T-helper 1 cell treated with Interleukin-12 subunit alpha and Interleukin-12 subunit beta and Interleukin-4 antibody, amounts not matched to agents 30 μg/mL and 1 μg/mL, for 36 hours (primary cell): ENCODE measurements around the gene THRSP.
A peak's percentile ranks its signal among the peaks of the same experiment; 100 is the strongest.
"Not testable (repeated sequence)": the region's sequence is repeated elsewhere in the genome, so short reads cannot be mapped to it uniquely, and the experiment has no call there.

ENCODE experiments used
- H3K27ac Mint-ChIP-seq: one replicate; pipeline ENCODE4 v1.8.0; 2021; ENCODE audit warnings: mild to moderate bottlenecking, mixed read lengths
- H3K27me3 Mint-ChIP-seq: one replicate; pipeline ENCODE4 v1.8.0; 2021; ENCODE audit warnings: low read depth, mixed read lengths
- H3K36me3 Mint-ChIP-seq: one replicate; pipeline ENCODE4 v1.8.0; 2021; ENCODE audit warnings: low read depth, mixed read lengths
- H3K4me1 Mint-ChIP-seq: one replicate; pipeline ENCODE4 v1.8.0; 2021; ENCODE audit warnings: low read depth, mixed read lengths
- H3K4me3 Mint-ChIP-seq: one replicate; pipeline ENCODE4 v1.8.0; 2021; ENCODE audit warnings: mild to moderate bottlenecking, moderate library complexity, mixed read lengths
- H3K9me3 Mint-ChIP-seq: one replicate; pipeline ENCODE4 v1.8.0; 2021; ENCODE audit warnings: mixed read lengths

Gene THRSP

GRCh38 chr11:78046486-78046854, 17.2 kb upstream of the THRSP start:
- H3K9me3 Mint-ChIP-seq: no peaks in the 10 kb centered on the region
- peaks cover 20% of the 10 kb centered on the region for H3K4me1 Mint-ChIP-seq
- H3K36me3 Mint-ChIP-seq: peaks cover 1% of the 10 kb centered on the region
- H3K27ac Mint-ChIP-seq: no peak overlapping the region
- no peaks in the 10 kb centered on the region for H3K27me3 Mint-ChIP-seq
- H3K4me3 Mint-ChIP-seq: peak overlapping the region; percentile 34

- H3K4me3 Mint-ChIP-seq: no peak overlapping the region
- no peaks in the 10 kb centered on the region for H3K27me3 Mint-ChIP-seq
- no peaks in the 10 kb centered on the region for H3K9me3 Mint-ChIP-seq
- peaks cover 22% of the 10 kb centered on the region for H3K4me1 Mint-ChIP-seq
- no peak overlapping the region for H3K27ac Mint-ChIP-seq
- peaks cover 3% of the 10 kb centered on the region for H3K36me3 Mint-ChIP-seq
Measured at GRCh38 chr11:78048561-78048960, 15.1 kb upstream of the THRSP start.

GRCh38 chr11:78049348-78049747, 14.3 kb upstream of the THRSP start:
- H3K9me3 Mint-ChIP-seq: no peaks in the 10 kb centered on the region
- H3K27ac Mint-ChIP-seq: no peak overlapping the region
- H3K27me3 Mint-ChIP-seq: no peaks in the 10 kb centered on the region
- no peak overlapping the region for H3K4me3 Mint-ChIP-seq
- peaks cover 22% of the 10 kb centered on the region for H3K4me1 Mint-ChIP-seq
- peaks cover 3% of the 10 kb centered on the region for H3K36me3 Mint-ChIP-seq

GRCh38 chr11:78050964-78051831, 12.5 kb upstream of the THRSP start:
- Mint-ChIP-seq H3K4me1 (peaks cover 14% of the 10 kb centered on the region), H3K27ac (peak overlapping the region; percentile 63), H3K4me3 (no peak overlapping the region), H3K27me3 (no peaks in the 10 kb centered on the region), H3K36me3 (peaks cover 3% of the 10 kb centered on the region), H3K9me3 (no peaks in the 10 kb centered on the region)

- Mint-ChIP-seq H3K4me1 (peaks cover 11% of the 10 kb centered on the region), H3K4me3 (no peak overlapping the region), H3K27me3 (no peaks in the 10 kb centered on the region), H3K36me3 (peaks cover 3% of the 10 kb centered on the region), H3K27ac (no peak overlapping the region), H3K9me3 (no peaks in the 10 kb centered on the region)
Measured at GRCh38 chr11:78054971-78055370, 8.7 kb upstream of the THRSP start.

- Mint-ChIP-seq H3K27me3 (no peaks in the 10 kb centered on the region), H3K27ac (no peak overlapping the region), H3K36me3 (peaks cover 2% of the 10 kb centered on the region), H3K4me1 (peaks cover 4% of the 10 kb centered on the region), H3K9me3 (no peaks in the 10 kb centered on the region), H3K4me3 (no peak overlapping the region)
Measured at GRCh38 chr11:78056093-78056492, 7.6 kb upstream of the THRSP start.

- Mint-ChIP-seq H3K36me3 (peaks cover 2% of the 10 kb centered on the region), H3K27ac (no peak overlapping the region), H3K4me1 (peaks cover 2% of the 10 kb centered on the region), H3K27me3 (no peaks in the 10 kb centered on the region), H3K4me3 (no peak overlapping the region), H3K9me3 (no peaks in the 10 kb centered on the region)
Measured at GRCh38 chr11:78057462-78058055, 6.1 kb upstream of the THRSP start.

GRCh38 chr11:78059749-78060328, 3.8 kb upstream of the THRSP start:
- not testable (repeated sequence) for H3K4me1 Mint-ChIP-seq, H3K4me3 Mint-ChIP-seq, H3K27me3 Mint-ChIP-seq, H3K27ac Mint-ChIP-seq, H3K36me3 Mint-ChIP-seq, H3K9me3 Mint-ChIP-seq

- Mint-ChIP-seq H3K36me3 (peaks cover 4% of the 10 kb centered on the region), H3K27me3 (no peaks in the 10 kb centered on the region), H3K9me3 (no peaks in the 10 kb centered on the region), H3K4me1 (no peaks in the 10 kb centered on the region), H3K4me3 (no peak overlapping the region), H3K27ac (no peak overlapping the region)
Measured at GRCh38 chr11:78060533-78060932, 3.1 kb upstream of the THRSP start.

- Mint-ChIP-seq H3K4me3 (no peak overlapping the region), H3K4me1 (no peaks in the 10 kb centered on the region), H3K9me3 (no peaks in the 10 kb centered on the region), H3K36me3 (peaks cover 4% of the 10 kb centered on the region), H3K27me3 (no peaks in the 10 kb centered on the region), H3K27ac (no peak overlapping the region)
Measured at GRCh38 chr11:78061088-78061920, 2.4 kb upstream of the THRSP start.

- H3K27ac Mint-ChIP-seq: no peak overlapping the region
Measured at GRCh38 chr11:78061921-78062311, 1.7 kb upstream of the THRSP start.

GRCh38 chr11:78062671-78063070, 990 bp upstream of the THRSP start:
- no peak overlapping the region for H3K27ac Mint-ChIP-seq
- H3K9me3 Mint-ChIP-seq: no peaks in the 10 kb centered on the region

More at GRCh38 chr11:78061921-78062311, 1.7 kb upstream of the THRSP start:
- Mint-ChIP-seq H3K27me3 (no peaks in the 10 kb centered on the region), H3K4me3 (no peak overlapping the region), H3K4me1 (no peaks in the 10 kb centered on the region), H3K36me3 (peaks cover 4% of the 10 kb centered on the region), H3K9me3 (no peaks in the 10 kb centered on the region)

GRCh38 chr11:78065203-78065602, 1.5 kb downstream of the THRSP start:
- Mint-ChIP-seq H3K4me3 (no peak overlapping the region), H3K27me3 (no peaks in the 10 kb centered on the region), H3K4me1 (peaks cover 1% of the 10 kb centered on the region), H3K9me3 (no peaks in the 10 kb centered on the region), H3K36me3 (peaks cover 25% of the 10 kb centered on the region), H3K27ac (no peak overlapping the region)

More at GRCh38 chr11:78062671-78063070, 990 bp upstream of the THRSP start:
- Mint-ChIP-seq H3K4me3 (no peak overlapping the region), H3K27me3 (no peaks in the 10 kb centered on the region), H3K36me3 (peaks cover 9% of the 10 kb centered on the region), H3K4me1 (no peaks in the 10 kb centered on the region)

- H3K27me3 Mint-ChIP-seq: no peaks in the 10 kb centered on the region
- no peak overlapping the region for H3K27ac Mint-ChIP-seq
- peaks cover 1% of the 10 kb centered on the region for H3K4me1 Mint-ChIP-seq
- H3K4me3 Mint-ChIP-seq: no peak overlapping the region
- peaks cover 32% of the 10 kb centered on the region for H3K36me3 Mint-ChIP-seq
- H3K9me3 Mint-ChIP-seq: no peaks in the 10 kb centered on the region
Measured at GRCh38 chr11:78066471-78066870, 2.8 kb downstream of the THRSP start.
